Umbilical cord (tissue), 2 donors: Measurements from ENCODE around the gene NRP1. TPM values are rescaled to one million over a fixed set of nuclear protein-coding genes. Genes with fewer than 3 reads are reported as not detected.
"Not testable (repeated sequence)": the region's sequence is repeated elsewhere in the genome, so short reads cannot be mapped to it uniquely, and the experiment has no call there.

Experiments used
- DNase-seq: peaks from one replicate; pipeline ENCODE4 v3.0.0-alpha.2; 2015; ENCODE audit warnings: low spot score
- total RNA-seq: library from RNA; depleted of rRNA; stranded (reverse); fragments of >200 nt; gene quantifications from one replicate; pipeline ENCODE4 v1.2.3, GENCODE V29; 2014; ENCODE audit warnings: low replicate concordance; ENCODE audit not compliant: insufficient read depth

NRP1 gene
- total RNA-seq, 1 donor from 2014 or later = 73.7 TPM

DNA sequence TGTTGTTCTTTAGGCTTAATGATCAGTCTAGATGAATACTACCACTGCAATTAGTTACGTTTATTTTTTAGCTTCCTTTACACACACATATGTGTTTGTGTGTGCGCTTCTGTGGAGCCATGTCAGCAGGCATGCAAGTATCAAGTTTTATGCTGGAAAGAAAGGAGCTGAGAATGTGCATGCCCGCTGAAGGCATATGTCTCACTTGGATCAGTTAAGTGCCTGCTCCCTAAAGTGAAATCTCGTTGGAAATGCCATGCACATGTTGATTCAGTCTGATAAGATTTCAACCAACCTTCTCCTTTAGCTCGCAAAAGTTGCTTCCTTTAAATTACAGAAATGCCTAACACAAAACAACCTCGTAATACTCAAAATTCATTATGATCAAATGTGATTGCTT lies 10.7 kb downstream of the NRP1 start:
- DNase-seq = no peak

DNA sequence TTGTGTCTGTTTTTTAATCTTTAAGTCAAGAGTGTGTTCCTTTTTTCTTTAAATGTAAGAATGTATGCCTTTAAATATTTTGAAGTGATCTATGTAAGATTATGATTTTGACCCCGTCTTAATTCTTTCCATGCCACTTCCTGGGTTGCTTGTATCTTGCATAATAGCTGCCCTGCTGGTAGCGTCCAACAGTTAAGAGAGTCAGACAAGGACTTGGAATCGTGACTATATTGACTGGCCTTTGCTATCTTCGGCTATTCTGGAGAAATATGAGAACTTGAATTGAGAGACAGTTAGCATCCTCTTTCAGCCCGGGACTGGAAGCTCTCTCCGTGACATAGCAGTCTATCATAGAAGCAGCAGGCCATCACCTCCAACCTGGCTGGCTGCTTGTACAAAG lies 13.0 kb downstream of the NRP1 start:
- DNase-seq = peak; percentile 89

DNA sequence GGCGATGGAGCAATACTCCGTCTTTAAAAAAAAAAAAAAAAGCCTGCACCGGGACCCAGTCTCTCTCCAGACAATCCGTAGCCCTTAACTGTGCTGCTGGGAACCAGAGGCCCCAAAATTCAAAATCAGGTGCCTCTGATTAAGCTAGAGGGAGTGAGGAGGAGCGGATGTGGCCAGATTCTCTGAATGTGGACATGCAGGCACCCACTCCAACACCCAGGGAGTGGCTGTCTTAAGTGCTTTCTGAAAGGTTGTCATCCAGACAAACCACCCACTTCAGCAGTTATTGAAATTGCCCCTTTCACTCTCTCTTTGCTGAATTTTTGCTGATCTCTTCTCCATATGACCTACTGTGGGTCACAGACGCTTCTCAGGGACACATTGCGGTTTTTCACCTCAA lies 14.2 kb downstream of the NRP1 start:
- no peak for DNase-seq

DNA sequence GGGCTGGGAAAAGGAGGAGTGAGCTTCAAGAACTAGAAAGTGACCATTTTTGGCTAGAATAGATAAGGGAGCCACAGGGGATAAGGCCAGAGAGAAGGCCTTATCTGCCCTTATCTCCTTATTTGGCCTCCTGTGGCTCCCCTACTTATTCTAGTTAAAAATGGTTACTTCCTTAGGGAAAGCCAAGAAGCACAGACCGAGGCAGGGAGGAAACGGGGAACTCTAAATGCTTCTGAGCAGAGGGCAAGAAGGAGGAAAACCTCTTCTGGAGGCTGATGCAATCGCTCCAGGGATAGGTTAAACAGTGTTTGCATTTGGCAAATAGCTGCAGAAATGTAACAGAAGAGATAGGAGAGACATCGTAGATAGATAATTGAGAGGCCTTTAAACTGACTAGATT lies 18.6 kb downstream of the NRP1 start:
- DNase-seq = peak; percentile 60

DNA sequence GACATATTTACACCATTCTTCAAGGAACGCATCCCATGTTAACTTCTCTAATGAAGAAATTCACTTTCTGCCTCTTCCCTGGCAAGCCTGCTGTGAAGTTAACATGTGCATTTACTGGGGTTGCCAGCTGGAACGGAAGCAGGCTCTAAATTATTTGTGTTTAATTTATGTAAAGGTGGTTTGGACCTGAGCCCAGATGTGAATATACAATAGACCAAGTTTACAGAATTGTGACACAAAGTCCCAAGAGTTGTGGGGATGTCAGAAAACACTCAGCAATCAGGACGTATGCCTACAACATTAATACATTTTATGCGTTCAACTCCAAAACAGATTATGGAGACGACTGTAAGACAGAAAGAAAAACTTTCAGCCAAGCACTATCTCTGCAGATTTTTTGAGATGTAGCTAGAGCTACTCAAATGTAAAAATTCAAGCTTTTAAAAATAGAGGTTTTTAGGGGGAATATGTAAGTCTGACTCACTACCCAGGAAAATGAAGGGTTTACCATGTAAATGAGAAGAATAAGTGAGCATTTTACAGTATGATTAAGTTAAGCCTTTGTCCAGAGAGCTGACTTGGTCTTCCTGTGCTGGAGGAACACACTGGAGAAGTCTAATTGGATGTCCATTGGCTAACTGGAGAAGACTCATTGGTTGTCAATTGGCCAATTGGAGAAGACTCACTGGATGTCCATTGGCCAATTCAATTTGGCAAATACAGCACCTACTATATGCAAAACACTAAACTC lies 19.5 kb downstream of the NRP1 start:
- no peak for DNase-seq

DNA sequence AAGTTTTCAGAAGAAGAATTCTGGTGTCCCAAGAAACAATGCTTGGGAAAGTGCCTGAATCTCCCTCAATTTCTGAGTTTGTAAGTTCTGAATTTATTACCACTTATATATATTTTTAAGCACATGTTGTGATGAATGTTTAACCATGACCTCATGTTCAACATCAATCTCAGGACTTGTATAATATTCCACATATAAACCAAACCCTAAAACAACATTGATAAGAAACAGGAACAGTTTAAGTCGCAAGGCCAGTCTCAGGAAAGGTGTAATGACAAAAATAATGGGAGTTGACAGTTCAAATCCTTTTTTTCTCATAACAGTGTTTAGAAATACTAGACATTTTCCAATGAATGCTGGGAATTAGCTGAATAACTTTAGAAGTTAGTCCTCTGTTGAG lies 22.8 kb downstream of the NRP1 start:
- DNase-seq = no peak

DNA sequence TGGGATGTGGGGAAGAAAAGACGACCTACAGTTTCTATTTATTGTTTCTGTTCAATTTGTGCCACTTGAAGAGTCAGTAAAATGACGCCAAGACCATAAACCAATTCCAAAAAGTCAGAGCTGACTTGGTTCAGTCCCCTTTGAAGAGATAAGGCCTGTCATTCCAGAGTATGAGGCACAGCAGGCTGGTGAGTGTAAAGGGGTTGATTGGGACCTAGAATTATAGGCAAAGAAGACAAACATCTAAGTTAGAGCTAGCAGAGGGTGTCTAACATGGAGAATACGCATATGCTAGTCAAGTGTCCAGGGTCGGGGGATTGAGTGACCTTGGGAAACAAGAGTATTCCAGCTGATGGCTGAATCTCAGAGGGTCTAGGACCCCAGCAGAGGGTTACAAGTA lies 23.6 kb downstream of the NRP1 start:
- no peak for DNase-seq

DNA sequence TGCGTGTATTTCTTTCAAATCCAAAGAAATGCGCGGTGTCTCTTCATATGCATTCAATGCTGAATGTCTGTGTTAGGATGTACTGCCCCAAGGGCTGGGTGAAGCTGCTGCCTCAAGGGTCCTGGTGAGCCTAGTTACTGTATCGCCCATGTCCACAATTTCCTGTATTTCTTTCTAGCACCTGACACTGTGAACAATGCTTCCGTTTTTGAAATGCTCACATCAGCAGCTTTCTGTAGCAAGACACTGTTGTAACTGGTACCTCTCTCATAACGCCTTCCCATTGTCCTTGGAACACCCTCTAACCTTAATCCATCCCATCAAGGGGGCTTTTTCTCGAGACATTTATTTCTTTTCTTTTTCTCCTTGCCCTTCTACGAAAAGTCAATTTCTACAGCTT lies 25.1 kb downstream of the NRP1 start:
- no peak for DNase-seq

DNA sequence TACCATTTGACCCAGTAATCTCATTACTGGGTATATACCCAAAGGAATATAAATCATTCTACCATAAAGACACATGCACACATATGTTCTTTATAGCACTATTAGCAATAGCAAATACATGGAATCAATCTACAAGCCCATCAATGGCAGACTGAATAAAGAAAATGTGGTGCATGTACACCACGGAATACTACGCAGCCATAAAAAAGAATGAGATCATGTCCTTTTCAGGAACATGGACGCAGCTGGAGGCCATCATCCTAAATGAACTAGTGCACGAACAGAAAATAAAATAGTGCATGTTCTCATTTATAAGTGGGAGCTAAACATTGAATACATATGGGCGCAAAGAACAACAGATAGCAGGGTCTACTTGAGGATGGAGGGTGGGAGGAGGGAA lies 26.6 kb downstream of the NRP1 start:
- no peak for DNase-seq

DNA sequence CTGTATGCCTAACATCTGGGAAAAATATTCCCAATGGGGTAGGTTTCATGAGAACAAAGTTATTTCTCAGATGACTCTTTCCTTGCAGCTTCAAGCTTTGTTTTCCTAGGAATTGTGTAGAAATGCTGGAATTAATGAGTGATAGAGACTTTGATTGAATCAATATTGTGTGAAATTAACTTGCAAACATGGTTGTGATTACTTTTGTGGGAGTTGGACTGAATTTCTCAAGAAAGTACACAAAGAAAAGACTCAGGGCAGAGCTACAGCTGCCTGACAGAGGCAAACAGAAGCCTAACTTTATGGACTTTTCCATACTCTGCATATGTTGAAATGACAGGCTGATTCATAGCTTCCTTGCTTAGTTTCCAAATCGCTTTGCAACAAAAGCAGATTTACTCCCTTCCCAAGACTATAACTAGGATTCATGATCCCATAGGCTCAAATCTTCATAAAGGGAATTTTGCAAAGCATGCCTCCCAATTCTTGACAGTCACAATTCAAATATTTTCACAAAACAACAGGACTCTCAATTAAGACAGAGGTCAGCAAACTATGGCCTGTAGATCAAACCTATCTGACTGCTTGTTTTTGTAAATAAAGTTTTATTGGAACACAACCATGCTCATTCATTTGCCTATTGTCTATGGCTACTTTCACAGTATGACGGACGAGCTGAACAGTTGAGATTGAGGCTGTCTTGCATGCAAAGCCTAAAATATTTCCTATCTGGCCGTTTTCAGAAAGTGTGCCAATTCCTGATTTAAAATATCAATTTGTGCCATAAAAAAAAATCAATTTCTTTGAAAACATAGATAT lies 27.6 kb downstream of the NRP1 start:
- DNase-seq = peak; percentile 83

DNA sequence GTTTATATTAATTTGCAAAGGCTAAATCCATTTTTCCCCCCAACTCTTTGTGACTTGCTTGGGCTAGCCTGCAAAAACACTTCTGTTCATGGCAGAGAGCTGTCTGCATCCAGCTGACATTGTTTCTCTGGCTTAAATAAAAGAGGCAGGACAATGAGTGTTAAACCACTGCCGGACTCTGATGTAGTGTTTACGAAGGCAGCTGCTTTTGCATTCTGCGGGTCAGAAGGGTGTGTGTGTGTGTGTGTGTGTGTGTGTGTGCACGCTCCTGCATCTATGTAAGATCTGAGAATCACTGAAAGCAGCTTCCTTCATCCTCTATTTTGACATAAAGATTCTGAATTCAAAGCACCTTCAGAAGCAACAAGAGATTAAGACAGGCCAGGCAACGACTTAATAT lies 28.3 kb downstream of the NRP1 start:
- no peak for DNase-seq

DNA sequence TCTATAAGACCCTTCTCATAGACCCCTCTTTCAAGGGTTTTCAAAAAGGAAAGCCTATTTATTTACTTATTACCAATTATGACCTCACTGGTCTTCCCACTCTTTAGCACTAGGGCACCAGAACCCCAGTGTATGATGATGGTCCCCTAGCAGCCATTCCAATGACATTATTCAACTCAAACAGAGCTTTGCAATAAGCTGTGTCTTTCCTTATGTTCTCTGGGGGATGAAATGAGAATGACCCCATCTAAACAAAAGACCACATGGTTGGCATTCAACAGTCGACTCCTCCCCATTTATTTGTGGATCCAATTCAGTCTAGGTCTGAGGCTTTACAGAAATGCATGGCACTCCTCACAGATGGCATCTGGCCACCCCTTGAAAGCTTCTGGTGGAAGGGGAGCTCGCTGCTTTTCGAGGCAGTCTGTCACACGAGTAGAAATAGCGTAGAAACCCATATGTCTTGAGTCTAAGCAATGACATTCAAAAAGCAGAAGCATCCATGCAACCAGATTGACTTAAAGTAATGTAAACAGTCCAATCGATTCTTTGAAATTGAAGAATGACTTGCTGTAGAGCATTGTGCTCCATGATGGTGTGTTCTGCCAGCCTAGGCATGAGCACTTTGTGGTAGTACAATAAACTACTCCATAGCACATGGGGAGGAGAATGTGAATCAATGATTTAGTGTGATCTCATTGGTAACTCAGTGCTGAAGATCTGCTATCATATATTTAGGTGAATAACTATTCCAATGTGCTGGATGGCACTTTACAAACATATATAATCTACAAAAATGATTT lies 29.8 kb downstream of the NRP1 start:
- no peak for DNase-seq

DNA sequence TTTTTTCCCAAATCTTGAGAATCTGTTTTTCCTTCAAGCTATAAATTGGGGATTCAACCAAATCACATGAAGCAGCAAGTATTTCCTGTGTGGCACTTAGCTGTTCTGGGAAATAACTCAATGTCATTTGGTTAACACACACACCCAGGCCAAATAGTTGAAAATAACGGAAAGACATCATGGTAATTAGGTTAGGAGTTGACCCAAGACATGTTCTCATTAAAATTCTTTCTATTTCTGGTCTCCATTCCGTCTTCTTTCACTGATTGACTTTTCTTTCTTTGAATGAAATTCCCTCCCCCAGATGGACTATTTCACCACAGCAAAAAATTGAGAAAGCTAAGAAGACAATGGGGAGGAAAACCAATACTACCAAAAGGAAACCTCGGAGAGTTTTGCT lies 30.5 kb downstream of the NRP1 start:
- no peak for DNase-seq

DNA sequence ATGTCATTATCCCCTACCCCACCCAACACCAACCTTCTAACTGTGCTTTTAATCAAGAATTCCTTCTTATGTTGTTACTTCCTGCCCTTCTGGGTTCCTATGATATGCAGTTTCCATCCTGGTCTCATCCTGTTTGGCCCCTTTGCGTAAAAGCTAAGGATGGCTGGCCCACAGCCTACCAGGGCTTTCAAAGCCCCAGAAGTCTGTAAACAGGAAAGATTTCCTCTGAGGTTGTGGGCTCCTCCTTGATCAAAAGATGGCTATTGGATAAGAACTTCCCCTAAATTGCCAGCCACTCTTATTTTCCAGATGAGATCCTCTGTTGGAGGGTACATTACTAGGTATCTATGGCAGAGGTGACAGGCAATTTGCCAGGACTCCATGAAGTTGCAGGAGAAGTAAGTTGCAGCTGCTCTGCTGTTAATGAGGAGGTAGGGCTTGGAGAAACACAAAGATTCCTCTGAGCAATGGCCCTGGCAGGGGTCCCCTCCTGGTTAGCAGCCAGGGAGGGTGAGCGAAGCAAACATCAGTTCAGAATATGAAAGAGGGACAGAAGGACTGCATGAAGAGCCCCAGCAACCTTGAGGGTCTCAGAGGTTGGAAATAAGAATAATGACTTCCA lies 32.1 kb downstream of the NRP1 start:
- DNase-seq = no peak

DNA sequence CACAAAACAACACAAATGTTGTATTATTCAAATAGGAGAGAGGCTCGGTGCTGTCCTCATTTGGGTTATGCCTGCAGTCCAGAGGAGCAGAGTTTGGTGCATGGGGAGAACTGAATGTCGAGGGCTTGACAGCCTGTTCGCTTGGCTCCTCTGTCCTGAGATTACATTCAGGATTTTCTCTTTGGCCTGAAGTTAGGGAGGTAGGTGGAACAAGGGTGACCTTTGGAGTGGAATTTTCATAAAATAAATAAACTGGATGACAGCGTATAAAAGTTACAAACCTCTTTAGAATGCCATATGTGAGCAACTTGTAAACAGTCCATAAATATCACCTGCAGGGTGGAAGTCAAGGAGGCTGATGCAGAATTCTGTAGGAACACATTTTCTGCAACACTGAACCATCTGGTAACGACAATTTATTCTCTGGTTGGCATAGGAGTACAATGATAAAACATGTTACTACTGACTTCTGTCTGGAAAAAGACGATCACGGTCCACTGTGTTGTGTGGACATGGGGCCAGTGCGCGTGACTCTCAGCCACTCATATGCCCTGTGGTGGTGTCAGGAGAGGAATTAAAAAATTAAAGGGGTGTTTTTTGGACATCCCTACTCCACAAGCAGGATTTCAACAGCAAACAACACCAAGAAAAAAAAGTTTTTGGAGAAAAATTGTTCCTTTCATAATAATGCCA lies 33.2 kb downstream of the NRP1 start:
- DNase-seq = no peak

DNA sequence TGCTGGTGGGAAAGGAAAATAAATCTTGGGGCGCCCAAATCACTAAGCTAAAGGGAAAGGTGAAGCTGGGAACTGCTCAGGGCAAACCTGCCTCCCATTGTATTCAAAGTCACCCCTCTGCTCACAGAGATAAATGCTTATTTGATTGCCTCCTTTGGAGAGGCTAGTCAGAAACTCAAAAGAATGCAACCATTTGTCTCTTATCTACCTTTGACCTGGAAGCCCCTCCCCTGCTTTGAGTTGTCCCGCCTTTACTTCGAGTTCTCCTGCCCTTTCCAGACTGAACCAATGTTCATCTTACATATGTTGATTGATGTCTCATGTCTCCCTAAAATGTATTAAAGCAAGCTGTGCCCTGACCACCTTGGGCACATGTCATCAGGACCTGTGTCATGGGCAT lies 33.9 kb downstream of the NRP1 start:
- DNase-seq = not testable (repeated sequence)

DNA sequence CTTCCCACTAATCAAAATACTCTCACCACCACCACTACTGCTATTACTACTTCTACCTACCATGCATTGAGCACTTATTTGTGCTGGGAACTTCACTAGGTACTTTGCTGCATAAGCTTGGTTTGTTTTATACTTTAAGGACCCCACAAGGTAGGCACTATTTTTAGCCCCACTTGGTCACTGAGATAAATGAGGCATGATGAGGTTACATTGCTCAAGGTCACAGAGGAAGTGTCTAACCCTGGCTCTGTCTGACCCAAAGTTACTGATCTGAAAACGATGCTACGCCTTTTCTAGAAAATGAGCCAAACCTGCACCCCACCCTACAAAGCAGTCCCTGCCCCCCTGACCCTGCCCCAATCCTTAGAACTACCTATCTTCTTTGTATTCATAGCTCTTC lies 35.6 kb downstream of the NRP1 start:
- no peak for DNase-seq

DNA sequence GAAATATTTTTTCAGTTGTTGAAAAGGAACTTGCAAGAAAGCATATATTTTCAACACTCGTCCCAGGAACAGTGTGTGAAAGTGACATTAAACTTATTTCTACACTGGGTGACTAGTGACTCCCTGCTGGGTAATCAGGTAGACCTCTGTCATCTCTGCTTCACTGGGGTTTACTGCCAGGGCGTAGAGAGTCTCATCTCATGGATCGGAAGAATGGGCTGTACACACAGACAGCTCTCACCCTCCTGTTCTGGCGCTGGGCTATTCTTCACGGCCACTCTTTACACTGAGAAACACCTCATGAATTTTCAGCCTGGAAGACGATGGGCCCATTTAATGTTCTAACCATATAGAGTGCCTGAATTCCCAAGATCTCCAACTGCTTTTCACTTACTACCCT lies 36.4 kb downstream of the NRP1 start:
- no peak for DNase-seq

DNA sequence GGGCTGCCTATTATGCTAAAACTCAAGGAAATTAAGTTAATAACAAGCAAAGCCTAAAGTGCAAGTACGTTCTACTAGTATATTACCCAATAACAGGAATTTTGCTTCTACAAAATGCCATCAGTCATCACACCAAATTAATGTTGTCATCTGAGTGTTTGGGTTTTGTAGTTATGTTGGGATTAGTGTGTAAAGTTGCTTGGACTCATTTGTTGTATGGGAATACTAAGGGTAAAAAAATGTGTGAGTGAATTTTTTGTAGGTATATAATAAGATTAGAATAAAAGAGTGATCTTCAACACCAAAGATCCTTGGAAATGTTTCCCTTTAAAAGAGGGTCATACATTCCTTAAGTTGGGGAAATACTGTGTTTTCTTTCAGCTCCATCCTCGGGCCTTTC lies 38.6 kb downstream of the NRP1 start:
- DNase-seq = no peak

DNA sequence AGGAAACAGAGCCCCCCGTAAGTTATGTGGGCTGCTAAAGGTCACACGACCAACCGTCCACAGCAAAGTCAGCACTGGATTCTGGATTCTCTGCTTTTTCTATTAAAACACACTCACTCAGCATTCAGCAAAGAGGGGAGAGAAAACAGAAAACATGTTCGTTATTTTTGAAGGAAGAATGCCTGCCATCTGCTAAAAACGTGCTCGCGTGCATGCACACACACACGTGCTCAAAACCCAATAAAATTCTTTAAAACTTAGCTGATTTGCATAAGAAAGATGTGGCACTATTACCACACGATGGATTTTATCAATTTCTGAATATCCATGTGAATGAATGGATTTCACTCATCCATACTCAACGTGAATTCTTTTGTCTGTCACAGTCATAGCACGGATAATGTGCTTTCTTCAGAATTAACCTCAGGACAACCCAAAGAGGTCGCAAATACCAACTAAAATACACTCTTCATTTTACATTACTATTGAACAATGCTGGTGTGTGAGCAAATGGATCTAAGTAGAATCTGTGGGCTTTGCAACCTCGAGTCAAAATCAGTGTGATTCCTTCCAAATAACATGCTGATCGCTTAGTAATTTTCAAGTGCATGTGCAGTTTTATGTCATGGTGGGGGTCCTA lies 40.8 kb downstream of the NRP1 start:
- DNase-seq = no peak

DNA sequence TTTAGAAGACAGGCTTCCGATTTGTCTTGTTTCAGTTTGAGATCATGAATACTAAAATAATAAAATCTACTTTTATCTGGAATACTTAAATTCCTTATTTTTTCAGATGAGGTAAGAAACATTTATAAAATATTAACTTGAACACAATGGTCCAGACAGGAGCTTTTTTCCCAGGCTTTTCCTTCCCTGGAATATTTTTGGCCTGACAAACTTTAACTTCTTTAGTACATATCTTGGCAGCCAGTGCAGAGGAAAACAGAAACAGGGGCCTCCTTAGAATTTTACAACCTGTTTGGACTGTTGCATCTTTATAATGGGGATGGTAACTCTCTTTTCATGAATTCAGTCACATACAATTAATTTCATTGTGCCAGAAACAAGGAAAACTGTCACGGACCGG lies 41.4 kb downstream of the NRP1 start:
- no peak for DNase-seq
